HG03066 (cell line): ENCODE measurements around the gene IPO11.

Source experiments
- ATAC-seq: cut with Tn5 transposase; IDR thresholded peaks from one replicate; pipeline ENCODE4 v1.9.1; 2021; ENCODE audit warnings: low read depth; ENCODE audit not compliant: unreplicated experiment

Gene IPO11

DNA sequence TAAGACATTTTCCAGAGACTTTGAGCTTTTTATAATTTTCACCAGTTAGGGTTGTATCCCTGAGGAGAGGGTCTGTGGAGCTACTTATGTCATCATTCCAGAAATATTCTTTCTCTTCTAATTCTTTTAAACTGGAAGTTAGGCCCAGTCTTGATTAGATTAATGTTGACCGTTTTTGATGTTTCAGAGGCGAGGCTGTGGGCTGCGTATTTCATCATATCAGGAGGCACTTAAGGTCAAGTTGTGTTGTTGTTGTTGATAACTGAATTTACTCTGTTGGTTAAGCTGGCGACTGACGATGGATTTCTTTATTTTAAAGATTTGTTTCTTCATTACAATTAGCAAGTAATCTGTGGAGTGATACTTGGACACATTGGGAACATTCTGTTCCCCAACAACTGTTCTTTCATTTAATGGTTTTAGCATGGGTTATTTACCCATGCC lies 20.1 kb downstream of the IPO11 start:
- ATAC-seq: no peak

DNA sequence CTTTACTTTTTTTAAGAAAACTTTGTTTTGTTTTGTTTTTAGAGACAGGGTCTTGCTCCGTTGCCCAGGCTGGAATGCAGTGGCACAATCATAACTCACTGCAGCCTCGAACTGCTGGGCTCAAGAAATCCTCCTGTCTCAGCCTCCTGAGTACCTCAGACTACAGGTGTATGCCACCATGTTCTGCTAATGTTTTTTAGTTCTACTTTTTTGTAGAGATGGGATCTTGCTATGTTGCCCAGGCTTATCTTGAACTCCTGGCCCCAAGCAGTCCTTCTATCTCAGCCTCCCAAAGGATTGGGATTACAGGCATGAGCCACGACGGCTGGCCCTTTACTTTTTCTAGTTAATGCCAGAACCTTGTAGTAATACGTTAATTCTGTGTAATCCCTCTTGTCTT lies 36.0 kb downstream of the IPO11 start:
- no peak for ATAC-seq

DNA sequence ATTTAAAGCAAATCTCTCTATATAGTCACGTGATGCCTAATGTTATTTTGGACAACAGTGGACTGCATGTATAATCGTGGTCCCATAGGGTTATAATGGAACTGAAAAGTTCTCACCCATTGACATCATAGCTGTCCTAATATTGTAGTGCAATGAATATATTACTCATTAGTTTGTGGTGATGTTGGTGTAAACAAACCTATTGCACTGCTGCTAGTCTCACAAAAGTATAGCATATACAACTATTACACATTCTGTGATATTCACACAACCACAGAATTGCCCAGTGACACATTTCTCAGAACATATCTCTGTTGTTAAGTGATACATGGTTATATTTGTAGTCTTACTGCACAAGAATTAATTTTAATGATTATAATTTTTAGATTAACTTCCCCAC lies 37.7 kb downstream of the IPO11 start:
- no peak for ATAC-seq

DNA sequence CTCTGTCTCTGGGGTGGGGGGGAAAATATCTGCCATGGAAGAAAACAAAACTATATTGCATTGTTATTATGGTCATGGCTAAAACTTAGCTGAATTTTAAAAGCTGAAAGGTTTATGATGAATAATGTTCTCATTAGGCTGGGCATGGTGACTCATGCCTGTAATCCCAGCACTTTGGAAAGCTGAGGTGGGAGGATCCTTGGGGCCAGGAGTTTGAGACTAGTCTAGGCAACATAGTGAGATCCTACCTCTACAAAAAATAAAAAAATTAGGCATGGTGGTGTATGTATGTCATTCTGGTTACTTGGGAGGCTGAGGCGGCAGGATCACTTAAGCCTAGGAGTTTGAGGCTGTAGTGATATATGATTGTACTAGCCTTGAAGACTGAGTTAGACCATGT lies 44.5 kb downstream of the IPO11 start:
- ATAC-seq: no peak

- ATAC-seq: peak; percentile 74
These were observed 48.0 kb downstream of the IPO11 start for GRCh38 chr5:62460578-62460983.

GRCh38 chr5:62461561-62461960 lies 49.0 kb downstream of the IPO11 start:
- ATAC-seq: no peak

GRCh38 chr5:62465985-62466925 lies 53.7 kb downstream of the IPO11 start:
- ATAC-seq: no peak

DNA sequence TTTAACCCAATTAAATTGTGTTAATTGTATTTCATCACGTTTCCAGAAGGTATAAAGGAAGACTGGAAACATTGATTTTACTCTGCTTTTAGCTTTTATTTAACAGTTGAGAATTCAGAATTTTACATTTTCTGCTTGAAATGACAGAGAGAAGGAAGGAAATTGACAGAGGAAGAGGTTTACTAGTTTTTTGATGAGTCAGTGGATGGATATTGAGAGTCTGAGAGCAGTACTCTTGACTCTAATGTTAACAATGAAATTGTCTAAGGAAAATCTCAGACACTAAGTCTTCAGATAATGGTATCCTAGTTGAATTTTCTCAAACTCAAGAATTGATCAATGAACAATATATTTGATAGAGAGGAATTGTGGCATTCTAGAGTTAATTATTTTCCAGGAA lies 60.6 kb downstream of the IPO11 start:
- no peak for ATAC-seq

DNA sequence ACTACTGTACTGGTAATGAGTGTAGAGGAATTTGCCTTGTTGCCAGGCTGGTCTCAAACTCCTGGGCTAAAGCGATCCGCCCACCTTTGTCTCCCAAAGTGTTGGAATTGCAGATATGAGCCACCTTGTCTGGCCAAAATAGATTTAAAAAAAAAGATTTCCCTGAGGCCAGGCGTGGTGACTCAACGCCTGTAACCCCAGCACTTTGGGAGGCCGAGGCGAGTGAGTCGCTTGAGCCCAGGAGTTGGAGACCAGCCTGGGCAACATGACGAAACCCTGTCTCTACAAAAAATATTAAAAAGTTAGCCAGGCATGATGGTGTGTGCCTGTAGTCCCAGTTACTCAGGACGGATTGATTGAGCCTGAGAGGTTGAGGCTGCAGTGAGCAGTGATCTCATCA lies 62.5 kb downstream of the IPO11 start:
- ATAC-seq: no peak

DNA sequence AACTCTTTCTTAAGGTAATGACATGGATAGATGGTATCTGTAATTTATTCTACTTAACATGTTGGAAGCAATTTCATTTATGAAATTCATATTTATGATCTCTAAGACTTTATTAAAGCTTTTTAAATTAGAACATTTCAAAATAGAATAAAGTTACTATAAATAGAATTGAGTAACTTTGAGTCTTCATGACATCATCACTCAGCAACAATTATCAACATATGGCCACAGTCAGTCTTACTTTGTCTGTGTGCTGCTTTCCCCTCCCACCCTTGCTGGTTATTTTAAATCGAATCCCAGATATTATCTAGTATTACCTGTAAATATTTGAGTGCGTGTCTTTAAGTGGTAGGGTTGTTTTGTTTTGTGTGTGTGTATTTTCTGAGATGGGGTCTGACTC lies 65.2 kb downstream of the IPO11 start:
- no peak for ATAC-seq

DNA sequence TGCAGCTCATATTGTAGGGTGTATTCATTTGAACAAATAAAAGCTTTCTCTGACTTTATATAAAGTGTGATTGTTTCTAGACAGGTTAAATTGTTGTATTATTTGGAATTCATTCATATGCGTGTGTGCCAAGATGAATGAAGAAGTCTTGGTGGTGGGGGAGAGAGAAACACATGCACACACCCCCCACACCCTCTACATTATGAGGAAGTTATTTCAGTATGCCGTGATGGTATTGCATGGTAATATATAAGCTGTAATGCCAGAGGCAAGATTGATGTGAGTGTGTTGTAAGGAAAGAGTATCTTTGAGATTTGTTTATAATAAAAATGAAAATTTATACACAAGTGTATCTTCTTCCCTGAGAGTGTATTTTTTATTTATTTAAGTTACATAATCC lies 71.0 kb downstream of the IPO11 start:
- no peak for ATAC-seq

DNA sequence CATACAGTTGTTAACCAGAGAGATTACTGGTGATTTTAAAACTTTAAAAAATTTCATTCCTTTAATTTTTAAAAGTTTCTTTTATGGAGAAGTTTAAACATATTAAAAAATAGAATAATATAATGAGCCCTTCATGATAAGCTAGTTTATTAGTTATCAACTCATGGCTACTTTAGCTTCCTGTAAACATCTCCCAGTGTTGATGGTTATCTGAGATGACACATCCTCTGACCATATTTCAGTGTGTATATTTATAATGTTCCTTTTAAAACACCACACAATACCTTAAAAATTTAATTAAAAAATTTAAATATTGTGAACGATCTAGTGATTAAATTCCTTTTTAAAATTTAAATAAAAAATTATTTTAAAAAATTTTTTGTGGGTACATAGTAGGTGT lies 74.1 kb downstream of the IPO11 start:
- ATAC-seq: no peak

- ATAC-seq: no peak
These were observed 76.0 kb downstream of the IPO11 start for GRCh38 chr5:62488531-62488930.

DNA sequence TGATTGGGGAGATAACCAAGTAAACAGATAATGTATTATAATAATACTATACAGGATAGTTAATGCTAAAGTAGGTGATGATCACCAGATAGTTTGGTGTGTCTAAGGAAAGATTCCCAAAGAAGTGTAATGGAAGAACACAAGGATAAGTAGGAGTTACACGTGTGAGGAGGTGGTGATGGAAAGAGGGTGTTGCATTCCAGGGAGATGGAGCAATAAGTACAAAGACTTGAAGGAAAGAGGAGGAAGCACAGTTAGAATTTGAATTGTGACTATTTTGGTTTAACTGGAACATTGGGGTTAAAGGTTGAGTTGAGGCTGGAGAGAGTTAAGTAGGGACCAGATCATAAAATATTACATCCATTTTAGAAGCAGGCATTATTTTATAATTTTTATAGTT lies 76.9 kb downstream of the IPO11 start:
- ATAC-seq: no peak

- no peak for ATAC-seq
These were observed 82.2 kb downstream of the IPO11 start for GRCh38 chr5:62494772-62495171.

- ATAC-seq: no peak
These were observed 84.3 kb downstream of the IPO11 start for GRCh38 chr5:62496876-62497275.

GRCh38 chr5:62498961-62499360 lies 86.4 kb downstream of the IPO11 start:
- ATAC-seq: no peak

GRCh38 chr5:62499756-62500155 lies 87.2 kb downstream of the IPO11 start:
- no peak for ATAC-seq

DNA sequence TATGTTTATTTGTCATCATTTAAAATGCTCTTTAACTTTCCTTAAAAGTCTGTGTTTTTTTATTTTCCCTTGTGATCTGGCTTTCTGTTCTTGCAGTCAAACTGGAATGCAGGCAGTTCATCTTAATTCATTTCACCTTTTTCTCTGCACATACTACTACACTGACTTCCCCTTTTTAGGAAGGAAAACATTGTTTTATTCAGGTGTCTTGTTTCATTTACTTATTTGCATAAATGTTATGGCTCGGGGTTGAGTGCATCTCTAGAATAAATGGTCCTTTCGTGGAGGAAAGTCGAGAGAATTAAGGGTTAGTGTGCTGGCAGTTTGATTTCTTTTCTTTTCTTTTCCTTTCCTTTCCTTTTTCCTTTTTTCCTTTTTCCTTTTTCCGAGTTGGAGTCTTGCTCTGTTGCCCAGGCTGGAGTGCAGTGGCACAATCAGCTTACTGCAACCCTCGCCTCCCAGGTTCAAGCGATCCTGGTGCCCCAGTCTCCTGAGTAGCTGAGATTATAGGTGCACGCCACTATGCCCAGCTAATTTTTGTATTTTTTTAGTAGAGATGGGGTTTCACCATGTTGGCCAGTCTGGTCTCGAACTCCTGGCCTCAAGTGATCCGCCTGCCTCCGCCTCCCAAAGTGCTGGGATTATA lies 90.0 kb downstream of the IPO11 start:
- no peak for ATAC-seq

- no peak for ATAC-seq
These were observed 91.6 kb downstream of the IPO11 start for GRCh38 chr5:62504129-62504528.

GRCh38 chr5:62506659-62507460 lies 94.3 kb downstream of the IPO11 start:
- no peak for ATAC-seq
